Glomerular visceral epithelial cell (primary cell): Measurements from ENCODE around the gene DISP3.

Experiments
- DNase-seq: peaks from one replicate; pipeline ENCODE4 v3.0.0-alpha.2; 2016; ENCODE audit errors: extremely low spot score

The DISP3 gene, protein sequence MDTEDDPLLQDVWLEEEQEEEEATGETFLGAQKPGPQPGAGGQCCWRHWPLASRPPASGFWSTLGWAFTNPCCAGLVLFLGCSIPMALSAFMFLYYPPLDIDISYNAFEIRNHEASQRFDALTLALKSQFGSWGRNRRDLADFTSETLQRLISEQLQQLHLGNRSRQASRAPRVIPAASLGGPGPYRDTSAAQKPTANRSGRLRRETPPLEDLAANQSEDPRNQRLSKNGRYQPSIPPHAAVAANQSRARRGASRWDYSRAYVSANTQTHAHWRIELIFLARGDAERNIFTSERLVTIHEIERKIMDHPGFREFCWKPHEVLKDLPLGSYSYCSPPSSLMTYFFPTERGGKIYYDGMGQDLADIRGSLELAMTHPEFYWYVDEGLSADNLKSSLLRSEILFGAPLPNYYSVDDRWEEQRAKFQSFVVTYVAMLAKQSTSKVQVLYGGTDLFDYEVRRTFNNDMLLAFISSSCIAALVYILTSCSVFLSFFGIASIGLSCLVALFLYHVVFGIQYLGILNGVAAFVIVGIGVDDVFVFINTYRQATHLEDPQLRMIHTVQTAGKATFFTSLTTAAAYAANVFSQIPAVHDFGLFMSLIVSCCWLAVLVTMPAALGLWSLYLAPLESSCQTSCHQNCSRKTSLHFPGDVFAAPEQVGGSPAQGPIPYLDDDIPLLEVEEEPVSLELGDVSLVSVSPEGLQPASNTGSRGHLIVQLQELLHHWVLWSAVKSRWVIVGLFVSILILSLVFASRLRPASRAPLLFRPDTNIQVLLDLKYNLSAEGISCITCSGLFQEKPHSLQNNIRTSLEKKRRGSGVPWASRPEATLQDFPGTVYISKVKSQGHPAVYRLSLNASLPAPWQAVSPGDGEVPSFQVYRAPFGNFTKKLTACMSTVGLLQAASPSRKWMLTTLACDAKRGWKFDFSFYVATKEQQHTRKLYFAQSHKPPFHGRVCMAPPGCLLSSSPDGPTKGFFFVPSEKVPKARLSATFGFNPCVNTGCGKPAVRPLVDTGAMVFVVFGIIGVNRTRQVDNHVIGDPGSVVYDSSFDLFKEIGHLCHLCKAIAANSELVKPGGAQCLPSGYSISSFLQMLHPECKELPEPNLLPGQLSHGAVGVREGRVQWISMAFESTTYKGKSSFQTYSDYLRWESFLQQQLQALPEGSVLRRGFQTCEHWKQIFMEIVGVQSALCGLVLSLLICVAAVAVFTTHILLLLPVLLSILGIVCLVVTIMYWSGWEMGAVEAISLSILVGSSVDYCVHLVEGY (N-terminal part only)

DNA sequence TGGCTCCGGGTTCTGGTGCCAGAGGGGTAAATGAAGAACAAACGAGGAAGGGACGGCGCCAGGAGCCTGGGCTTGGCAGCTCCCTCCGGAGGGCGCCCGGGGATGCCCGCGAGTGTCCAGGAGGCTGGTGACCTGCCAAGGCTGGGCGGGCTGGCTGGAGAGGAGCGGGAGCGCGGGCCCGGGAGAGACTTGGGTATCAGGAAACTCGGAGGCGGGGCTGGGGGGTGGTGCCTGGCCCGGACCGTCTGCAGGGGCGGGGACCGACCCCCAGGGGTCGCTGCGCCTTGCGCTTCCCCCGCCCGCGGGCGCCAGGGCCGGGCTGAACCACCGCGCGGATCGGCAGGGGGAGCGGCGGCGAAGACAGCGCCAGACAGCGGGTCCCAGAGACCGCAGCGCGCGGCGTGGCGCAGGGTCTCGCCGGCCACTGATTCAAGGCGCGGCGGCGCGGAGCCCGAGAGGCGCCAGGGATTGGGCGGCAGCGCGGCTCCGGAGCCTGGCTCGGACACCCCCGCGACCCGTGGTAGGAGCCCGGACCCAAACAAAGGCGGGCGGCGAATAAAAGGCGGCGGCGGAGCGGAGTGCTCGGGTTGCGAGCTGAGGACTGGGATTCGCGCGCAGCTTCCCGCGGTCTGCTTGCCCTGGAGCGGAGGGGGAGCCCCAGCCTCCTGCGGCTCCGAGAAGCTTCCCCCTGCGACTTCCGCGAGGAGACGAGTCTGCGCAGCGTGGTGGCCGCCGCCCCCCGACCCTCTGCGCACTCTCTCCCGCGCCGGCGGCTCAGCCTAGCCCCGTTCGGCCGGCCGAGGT lies at the start of gene DISP3:
DISP3 (plus strand) TSS at position 585 of the 804 bp plus-strand sequence. CDS start 21,838 bp downstream, outside the sequence.
- DNase-seq = peak; percentile 56

DNA sequence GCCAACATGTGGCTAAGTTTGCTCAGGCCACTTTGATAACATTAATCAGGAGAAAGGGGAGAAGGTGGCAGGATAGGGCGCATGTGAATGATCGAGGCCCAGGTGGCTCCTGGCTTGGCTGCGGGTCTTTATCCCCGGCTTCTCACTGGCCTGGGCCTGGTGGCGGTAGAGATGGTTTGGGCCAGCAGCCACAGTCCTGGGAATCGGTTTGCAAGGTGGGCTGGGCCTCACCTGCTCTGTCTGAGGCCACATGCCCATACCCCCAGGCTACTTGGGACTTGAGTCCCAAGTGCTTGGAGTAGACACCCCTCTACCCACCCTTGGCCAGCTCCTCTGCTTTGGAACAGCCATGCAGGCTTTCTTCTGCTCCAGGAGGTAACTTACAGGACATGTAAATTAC lies 49.7 kb upstream of the DISP3 start:
- no peak for DNase-seq

DNA sequence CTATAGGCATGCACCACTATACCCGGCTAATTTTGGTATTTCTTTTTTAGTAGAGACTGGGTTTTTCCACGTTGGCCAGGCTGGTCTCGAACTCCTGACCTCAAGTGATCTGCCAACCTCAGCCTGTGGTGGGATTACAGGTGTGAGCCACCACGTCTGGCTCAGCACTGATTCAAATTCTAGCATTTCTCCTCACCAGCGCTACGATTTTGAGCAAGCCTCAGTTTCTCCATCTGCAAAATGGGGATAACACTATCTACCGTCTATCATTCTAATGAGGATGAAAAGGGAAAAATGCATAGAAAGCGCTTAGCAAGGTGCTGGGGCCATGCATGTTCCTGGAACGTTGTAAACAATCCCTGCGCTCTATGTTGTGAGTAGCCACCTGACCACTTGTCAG lies 49.0 kb upstream of the DISP3 start:
- DNase-seq = no peak

- no peak for DNase-seq
Measured at GRCh38 chr1:11431941-11432507, 46.9 kb upstream of the DISP3 start.

- no peak for DNase-seq
Measured at GRCh38 chr1:11432526-11432925, 46.4 kb upstream of the DISP3 start.

GRCh38 chr1:11434501-11434900 lies 44.5 kb upstream of the DISP3 start:
- DNase-seq = no peak

- DNase-seq = no peak
Measured at GRCh38 chr1:11434926-11435325, 44.0 kb upstream of the DISP3 start.

- no peak for DNase-seq
Measured at GRCh38 chr1:11438996-11439395, 40.0 kb upstream of the DISP3 start.

DNA sequence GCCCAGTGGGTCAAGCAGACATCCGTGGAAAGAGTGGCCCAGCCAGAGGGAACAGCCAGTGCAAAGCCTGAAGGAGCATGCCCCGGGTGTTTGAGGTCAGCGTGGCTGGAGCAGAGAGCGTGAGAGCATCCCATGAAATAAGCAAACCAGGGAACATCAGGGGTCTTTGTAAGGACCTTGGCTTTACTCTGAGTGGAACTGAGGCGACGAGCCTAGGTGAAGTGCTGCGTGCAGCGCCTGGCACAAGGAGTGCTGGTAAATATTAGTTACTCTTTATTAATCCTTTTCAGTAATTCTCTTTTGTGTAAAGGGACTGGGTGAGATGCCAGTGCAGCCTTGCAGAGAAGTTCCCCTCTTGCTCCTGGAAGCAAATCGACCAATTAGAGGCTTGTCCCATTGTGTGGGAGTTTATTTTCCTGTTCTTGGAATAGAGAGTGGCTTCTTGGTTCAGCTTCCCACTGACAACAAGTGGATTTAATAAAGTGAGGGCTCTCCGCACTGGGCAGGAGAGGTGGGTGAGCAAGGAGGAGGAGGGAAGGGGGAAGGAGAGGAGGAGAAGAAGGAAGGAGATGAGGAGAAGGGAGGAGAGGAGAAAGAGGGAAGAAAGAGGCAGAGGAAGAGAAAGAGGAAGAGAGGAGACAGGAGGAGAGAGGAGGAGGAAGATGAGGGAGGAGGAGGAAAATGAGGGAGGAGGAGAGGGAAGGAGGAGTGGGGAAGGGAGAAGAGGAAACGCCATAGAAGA lies 37.6 kb upstream of the DISP3 start:
- DNase-seq = no peak

DNA sequence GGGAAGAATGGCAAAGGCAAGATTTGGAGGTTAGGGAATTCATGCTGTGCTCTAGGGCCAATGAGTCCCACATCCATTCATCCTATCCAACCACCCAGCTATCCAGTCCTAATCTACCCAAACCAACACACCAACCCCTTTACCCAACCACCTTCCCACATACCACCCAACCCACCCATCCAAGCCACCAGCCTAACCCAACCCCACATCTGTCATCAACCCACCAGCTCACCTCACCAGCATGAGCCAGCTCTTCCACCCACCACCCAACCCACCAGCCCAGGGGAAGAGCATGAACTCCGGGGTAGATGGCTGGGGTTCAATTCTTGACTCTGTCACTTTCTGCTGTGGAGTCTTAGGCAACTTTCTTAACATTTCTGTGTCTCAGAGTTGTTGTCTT lies 35.9 kb upstream of the DISP3 start:
- no peak for DNase-seq

- no peak for DNase-seq
Measured at GRCh38 chr1:11443961-11444658, 34.8 kb upstream of the DISP3 start.

- DNase-seq = no peak
Measured at GRCh38 chr1:11444907-11445306, 34.0 kb upstream of the DISP3 start.

- no peak for DNase-seq
Measured at GRCh38 chr1:11447903-11448302, 31.1 kb upstream of the DISP3 start.

DNA sequence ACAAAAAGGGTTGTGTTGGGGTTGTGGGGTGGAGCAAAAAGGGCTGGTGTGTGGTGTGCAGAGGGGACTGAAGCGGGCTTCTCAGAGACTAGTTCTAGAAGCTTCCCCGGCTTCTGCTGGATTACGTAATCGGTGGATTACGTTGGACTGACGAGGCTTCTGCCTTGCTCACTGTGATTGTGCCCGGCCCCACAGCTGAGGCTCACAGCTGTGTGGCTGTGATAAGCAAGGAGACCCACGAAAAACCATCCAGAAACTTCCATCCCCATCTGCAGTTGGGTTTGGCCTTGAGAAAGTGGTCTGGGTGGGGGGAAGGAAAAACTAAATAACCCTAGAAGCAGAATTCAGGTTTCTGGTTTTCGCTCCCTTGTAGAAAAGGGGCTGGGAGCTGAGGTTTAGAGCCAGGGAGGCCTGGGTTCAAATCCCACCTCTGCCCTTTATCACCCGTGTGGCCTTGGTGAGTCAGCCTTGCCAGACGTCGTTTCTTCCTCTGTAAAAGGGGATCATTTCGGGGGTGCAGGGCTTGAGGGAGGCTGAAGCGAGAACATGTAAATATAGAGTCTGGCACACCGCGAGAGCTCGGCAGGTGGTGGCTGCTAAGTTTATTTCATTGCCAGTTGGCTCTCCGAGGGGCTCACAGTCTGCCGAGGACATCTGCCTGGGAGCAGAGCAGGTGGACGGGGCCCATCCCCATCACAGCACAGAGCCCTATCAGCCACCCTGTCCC lies 30.4 kb upstream of the DISP3 start:
- DNase-seq = no peak

- no peak for DNase-seq
Measured at GRCh38 chr1:11449100-11449403, 29.9 kb upstream of the DISP3 start.

- no peak for DNase-seq
Measured at GRCh38 chr1:11450310-11450709, 28.6 kb upstream of the DISP3 start.

- no peak for DNase-seq
Measured at GRCh38 chr1:11453742-11454491, 25.0 kb upstream of the DISP3 start.

- DNase-seq = no peak
Measured at GRCh38 chr1:11455967-11456570, 22.9 kb upstream of the DISP3 start.
